ENCODE results near the gene BBS9. TPM values are rescaled to one million over a fixed set of nuclear protein-coding genes. Genes with fewer than 3 reads are reported as not detected.

BBS9 gene
- total RNA-seq, 1 donor from 2014 or later = 28.4 TPM

GRCh38 chr7:33457039-33457438 lies 327.7 kb downstream of the BBS9 start:
- Histone ChIP-seq H3K4me3 (no peak overlapping the region), H3K4me1 (no peaks in the 10 kb centered on the region), H3K27me3 (ENCODE audit: low read depth) (no peaks in the 10 kb centered on the region), H3K27ac (no peak overlapping the region), H3K9me3 (no peaks in the 10 kb centered on the region), H3K36me3 (no peaks in the 10 kb centered on the region)
- intact Hi-C loops (cut with DNase I) = no loop called here
- DNase-seq (no peak), ATAC-seq (no peak)
- TF ChIP-seq CTCF (IDR thresholded peaks at IDR 0.05) = no peak

GRCh38 chr7:33458581-33458980 lies 329.2 kb downstream of the BBS9 start:
- intact Hi-C loops (cut with DNase I) = no loop called here
- no peak overlapping the region for H3K27ac ChIP-seq
- H3K27me3 ChIP-seq (ENCODE audit: low read depth) = no peaks in the 10 kb centered on the region
- TF ChIP-seq CTCF (IDR thresholded peaks at IDR 0.05) = no peak
- ATAC-seq = no peak
- no peak overlapping the region for H3K4me3 ChIP-seq
- no peak for DNase-seq
- no peaks in the 10 kb centered on the region for H3K9me3 ChIP-seq
- H3K4me1 ChIP-seq = no peaks in the 10 kb centered on the region
- H3K36me3 ChIP-seq = no peaks in the 10 kb centered on the region

GRCh38 chr7:33459340-33459751 lies 330.0 kb downstream of the BBS9 start:
- intact Hi-C loops (cut with DNase I) = no loop called here
- Histone ChIP-seq H3K9me3 (no peaks in the 10 kb centered on the region), H3K4me1 (no peaks in the 10 kb centered on the region), H3K4me3 (no peak overlapping the region), H3K27ac (no peak overlapping the region), H3K27me3 (ENCODE audit: low read depth) (no peaks in the 10 kb centered on the region), H3K36me3 (no peaks in the 10 kb centered on the region)
- peak; percentile 28 for TF ChIP-seq CTCF (IDR thresholded peaks at IDR 0.05)
- peak in 1 of 2 donors; percentile 62 for ATAC-seq
- DNase-seq = no peak

- Histone ChIP-seq H3K27me3 (ENCODE audit: low read depth) (no peaks in the 10 kb centered on the region), H3K27ac (no peak overlapping the region), H3K9me3 (no peaks in the 10 kb centered on the region), H3K4me3 (no peak overlapping the region), H3K4me1 (no peaks in the 10 kb centered on the region), H3K36me3 (no peaks in the 10 kb centered on the region)
- intact Hi-C loops (cut with DNase I) = no loop called here
- no peak for TF ChIP-seq CTCF (IDR thresholded peaks at IDR 0.05)
- ATAC-seq = no peak
- DNase-seq = no peak
Measured at GRCh38 chr7:33463131-33463530, 333.8 kb downstream of the BBS9 start.

GRCh38 chr7:33466203-33466602 lies 336.8 kb downstream of the BBS9 start:
- no peaks in the 10 kb centered on the region for H3K27me3 ChIP-seq (ENCODE audit: low read depth)
- DNase-seq (no peak), ATAC-seq (no peak)
- H3K36me3 ChIP-seq = no peaks in the 10 kb centered on the region
- intact Hi-C loops (cut with DNase I) = no loop called here
- no peaks in the 10 kb centered on the region for H3K4me1 ChIP-seq
- no peak overlapping the region for H3K27ac ChIP-seq
- TF ChIP-seq CTCF (IDR thresholded peaks at IDR 0.05) = no peak
- H3K9me3 ChIP-seq = no peaks in the 10 kb centered on the region
- H3K4me3 ChIP-seq = no peak overlapping the region
